Stimulated activated CD4-positive, alpha-beta T cell treated with anti-CD3 and anti-CD28 coated beads, Interleukin-1b, Interleukin-23, amount 100 ng/mL, for 4 hours (primary cell): ENCODE results near the gene WDR5.
"Not testable (repeated sequence)": the region's sequence is repeated elsewhere in the genome, so short reads cannot be mapped to it uniquely, and the experiment has no call there.

Source experiments
- DNase-seq, 2 donors: peaks; one replicate each; pipeline ENCODE4 v3.0.0-alpha.2; 2020; ENCODE audit warnings: low read depth in 2 of 2

The WDR5 gene

GRCh38 chr9:134135343-134136117, at the start of gene WDR5:
TSS of gene WDR5 (plus strand) at chr9:134136082. CDS start at chr9:134139878, 3,796 bp downstream.
- peak; percentile 91 to 92 for DNase-seq

- DNase-seq: no peak
Measured at GRCh38 chr9:134088063-134088725, 47.7 kb upstream of the WDR5 start.

GRCh38 chr9:134089972-134090371, 45.9 kb upstream of the WDR5 start:
- DNase-seq: no peak

- DNase-seq: peak; percentile 3 to 49
Measured at GRCh38 chr9:134099123-134099761, 36.6 kb upstream of the WDR5 start.

- no peak for DNase-seq
Measured at GRCh38 chr9:134100040-134100439, 35.8 kb upstream of the WDR5 start.

- DNase-seq: not testable (repeated sequence)
Measured at GRCh38 chr9:134101133-134101532, 34.7 kb upstream of the WDR5 start.

GRCh38 chr9:134101623-134102149, 34.2 kb upstream of the WDR5 start:
- no peak for DNase-seq

GRCh38 chr9:134103391-134103998, 32.4 kb upstream of the WDR5 start:
- no peak for DNase-seq

GRCh38 chr9:134111064-134111463, 24.8 kb upstream of the WDR5 start:
- DNase-seq: no peak

GRCh38 chr9:134112561-134112960, 23.3 kb upstream of the WDR5 start:
- DNase-seq: no peak

GRCh38 chr9:134118972-134119371, 16.9 kb upstream of the WDR5 start:
- not testable (repeated sequence) for DNase-seq

- DNase-seq: no peak
Measured at GRCh38 chr9:134123764-134124128, 12.1 kb upstream of the WDR5 start.

GRCh38 chr9:134125413-134126095, 10.3 kb upstream of the WDR5 start:
- DNase-seq: no peak

- DNase-seq: no peak
Measured at GRCh38 chr9:134126373-134126772, 9.5 kb upstream of the WDR5 start.

GRCh38 chr9:134127065-134127580, 8.8 kb upstream of the WDR5 start:
- DNase-seq: no peak

- no peak for DNase-seq
Measured at GRCh38 chr9:134127616-134128015, 8.3 kb upstream of the WDR5 start.

GRCh38 chr9:134128727-134129679, 6.9 kb upstream of the WDR5 start:
- DNase-seq: no peak

- DNase-seq: no peak
Measured at GRCh38 chr9:134130503-134131375, 5.1 kb upstream of the WDR5 start.
